HTR-8/SVneo (cell line): ENCODE data around the gene GALNT13.

ENCODE experiments used
- DNase-seq: peaks from one replicate; pipeline ENCODE4 v3.0.0; 2011; ENCODE audit warnings: low spot score, mixed read lengths; ENCODE audit not compliant: insufficient read length
- FAIRE-seq: peaks from 2 replicates; lab custom pipeline; 2011; peaks lifted over from hg19 to GRCh38; lab: Jason Lieb, UNC

The GALNT13 gene

DNA sequence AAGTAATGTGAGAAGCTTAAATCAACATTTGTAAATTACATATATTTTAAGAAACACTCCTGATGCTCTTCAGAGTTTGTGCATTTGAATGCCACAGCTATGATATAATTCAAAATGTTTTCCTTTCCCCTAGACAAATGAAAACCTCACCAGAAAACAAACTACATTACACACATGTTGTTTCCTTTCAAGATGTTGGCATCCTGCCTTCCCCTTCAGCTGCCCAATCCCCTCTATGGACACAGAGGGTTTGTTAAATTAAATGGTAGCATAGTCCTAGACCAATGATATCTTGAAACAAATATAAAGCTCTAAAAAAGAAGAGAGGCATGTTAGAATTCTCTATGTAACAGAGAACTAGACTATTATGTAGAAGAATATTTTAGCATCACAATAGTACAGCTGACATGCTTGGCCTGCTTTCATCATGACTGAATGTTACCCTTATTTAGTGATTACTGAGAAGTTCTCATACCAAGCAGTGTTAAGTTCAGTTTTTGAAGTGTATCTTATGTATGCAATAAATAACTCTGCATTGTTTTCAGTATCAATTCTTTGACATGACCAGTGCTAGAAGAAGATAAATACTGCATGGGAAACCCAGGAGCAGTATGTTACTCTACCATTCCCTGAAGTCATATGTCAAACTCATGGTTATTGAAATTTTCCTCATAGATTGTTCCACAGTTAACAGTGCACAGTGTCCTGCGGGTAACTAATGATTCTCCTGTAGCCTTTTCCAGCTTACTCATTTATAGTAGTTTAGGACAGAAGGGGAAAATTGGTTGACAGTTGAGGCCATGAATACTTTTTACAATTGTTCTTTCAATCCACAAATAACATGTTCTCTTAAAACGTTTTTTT is 510.4 kb downstream of the GALNT13 start:
- FAIRE-seq, result no peak
- no peak for DNase-seq

GRCh38 chr2:154386186-154386585 is 514.5 kb downstream of the GALNT13 start:
- FAIRE-seq, result no peak

GRCh38 chr2:154391051-154391450 is 519.3 kb downstream of the GALNT13 start:
- FAIRE-seq (no peak), DNase-seq (no peak)

More at GRCh38 chr2:154386186-154386585, 514.5 kb downstream of the GALNT13 start:
- DNase-seq, result no peak

- DNase-seq (no peak), FAIRE-seq (no peak)
These were observed 520.5 kb downstream of the GALNT13 start for GRCh38 chr2:154392256-154392655.

DNA sequence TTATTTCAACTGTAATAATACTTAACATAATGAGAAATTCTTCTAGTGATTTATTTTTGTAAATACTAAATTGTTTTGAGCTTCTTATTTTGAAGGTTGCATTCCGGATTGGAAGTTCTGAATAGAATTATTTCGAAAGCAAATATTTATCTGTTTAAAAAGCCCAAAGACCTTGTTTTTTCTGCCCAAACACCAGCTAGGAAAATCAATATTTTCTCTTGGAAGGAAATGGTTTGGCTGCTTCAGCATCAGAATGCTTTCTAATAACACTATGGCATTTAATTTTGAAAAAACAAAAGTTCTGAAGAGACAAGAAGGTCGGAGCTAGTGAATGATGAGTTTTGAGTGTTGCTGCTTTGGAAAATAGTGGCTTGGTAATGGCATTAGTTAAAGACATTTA is 522.9 kb downstream of the GALNT13 start:
- DNase-seq, result no peak
- no peak for FAIRE-seq

DNA sequence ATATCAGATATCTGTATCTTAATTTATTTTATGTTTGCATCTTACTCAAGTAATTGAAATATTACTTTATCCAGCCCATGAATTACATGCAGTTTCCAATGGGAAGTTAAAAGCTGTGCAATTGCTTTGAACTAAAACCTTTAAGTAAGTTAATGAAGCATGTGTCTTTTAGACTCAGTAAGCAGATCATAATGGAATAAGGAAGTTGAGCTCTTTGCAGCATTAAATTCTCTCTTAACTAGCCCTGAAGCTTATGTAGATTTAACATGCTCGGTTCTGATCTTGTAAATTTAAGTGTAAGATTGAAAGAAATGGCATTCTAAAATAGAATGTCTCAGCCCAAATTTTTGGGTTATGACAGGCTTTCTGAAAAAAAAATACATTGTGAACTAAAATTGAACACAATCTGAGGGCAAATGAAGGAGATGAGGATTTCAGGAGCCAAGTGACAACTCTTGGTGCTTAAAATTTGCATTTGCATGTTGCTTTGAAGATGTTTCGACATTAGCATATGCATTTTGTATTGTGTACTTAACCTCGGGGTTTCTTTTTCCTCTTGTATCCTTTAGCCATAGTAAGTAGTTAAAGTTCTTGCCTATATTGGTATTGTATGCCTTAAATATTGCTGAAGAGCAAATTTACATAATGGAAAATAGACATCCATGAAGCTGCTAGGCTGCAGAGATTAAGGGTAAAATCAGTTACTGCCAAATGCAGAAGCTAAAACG is 529.0 kb downstream of the GALNT13 start:
- FAIRE-seq, result no peak
- DNase-seq, result no peak

DNA sequence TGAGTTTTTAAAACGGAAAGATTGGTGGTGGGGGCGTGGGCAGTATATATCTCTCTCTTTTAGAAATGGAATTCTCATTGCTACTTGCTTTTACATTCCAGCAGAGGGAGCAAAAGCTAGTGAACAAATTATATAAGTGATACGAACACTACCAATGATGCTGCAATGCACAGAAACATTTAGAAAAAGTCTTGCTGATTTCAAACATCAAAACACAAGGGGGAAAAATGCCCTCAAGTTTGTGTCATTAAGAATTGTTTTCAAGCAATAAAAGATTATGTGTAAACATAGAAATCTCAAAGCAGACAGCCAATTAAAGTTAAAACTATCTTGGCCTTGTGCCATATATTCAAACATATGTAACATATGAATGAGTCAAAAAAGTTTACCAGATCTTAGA is 530.5 kb downstream of the GALNT13 start:
- FAIRE-seq, result no peak

DNA sequence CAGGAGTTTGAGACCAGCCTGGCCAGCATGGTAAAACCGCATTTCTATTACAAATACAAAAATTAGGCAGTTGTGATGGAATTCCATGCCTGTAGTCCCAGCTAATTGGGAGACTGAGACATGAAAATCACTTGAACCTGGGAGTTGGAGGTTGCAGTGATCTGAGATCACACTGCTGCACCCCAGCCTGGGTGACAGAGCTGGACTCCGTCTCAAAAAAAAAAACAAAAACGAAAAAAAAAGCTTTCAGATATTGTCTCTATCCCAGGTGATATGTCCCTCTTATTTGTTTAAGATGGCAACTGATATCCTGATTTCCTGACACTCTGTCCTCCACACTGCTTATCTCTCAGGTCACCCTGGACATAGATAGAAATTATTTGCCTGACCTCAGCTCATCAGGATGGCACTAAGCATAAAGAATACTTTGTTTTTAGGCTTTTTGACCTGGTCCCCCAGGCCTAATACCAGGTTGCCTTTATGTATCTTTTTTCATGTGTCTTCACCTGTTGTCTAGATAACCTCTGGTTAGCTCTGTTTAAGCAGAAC is 531.6 kb downstream of the GALNT13 start:
- FAIRE-seq (no peak), DNase-seq (no peak)

More for the DNA sequence above, 530.5 kb downstream of the GALNT13 start:
- peak; percentile 22 for DNase-seq

DNA sequence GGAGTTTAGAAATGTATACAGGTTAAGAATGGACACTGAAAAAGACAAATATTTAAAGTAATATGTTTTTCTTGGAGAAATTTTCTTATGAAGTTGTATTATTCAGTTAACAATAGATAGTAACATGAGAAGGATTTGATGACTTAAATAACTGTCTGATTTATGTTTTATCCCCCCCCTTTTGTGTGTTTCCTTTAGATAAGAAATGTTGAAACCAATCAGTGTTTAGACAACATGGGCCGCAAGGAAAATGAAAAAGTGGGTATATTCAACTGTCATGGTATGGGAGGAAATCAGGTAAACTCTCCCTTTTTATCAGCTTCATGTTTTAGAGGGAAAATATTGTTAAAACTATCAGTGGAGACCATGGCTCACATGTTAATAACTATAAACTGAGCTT is 537.1 kb downstream of the GALNT13 start:
- FAIRE-seq (no peak), DNase-seq (no peak)

DNA sequence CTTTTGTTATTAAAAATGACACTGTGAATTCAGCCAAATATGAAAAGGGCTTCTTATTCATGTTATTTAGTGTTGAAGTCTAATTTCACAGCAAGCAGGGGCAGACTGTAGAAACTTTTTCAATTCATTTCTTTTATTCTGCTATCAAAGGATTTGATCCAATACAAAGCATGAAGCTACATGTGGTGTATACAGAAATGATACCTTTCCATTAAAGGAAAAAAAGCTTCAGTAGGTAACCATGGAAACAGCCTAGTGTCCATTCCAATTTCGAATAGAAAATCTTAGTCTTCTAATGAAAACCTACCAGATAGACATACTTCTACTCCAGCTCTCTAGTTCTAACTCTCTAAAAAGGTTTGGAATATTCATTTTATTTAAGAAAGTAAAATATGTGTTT is 550.5 kb downstream of the GALNT13 start:
- FAIRE-seq (no peak), DNase-seq (no peak)

DNA sequence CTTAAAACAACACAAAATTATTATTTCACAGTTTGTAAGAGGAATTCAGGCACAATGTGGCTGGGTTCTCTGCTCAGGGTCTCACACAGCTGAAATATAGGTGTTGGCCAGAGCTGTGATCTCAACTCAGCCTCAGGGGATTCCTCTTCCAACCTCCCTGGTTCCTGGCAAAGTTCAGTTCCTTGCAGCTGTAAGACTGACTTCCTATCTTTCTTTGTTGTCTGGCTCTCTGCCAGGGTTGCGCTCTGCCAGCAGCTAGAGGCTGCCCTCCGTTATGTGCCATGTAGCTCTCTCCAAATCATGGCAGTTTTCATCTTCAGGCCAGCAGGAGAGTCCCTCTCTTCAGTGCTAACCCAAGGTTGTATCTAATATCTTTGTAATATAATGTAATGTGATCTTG is 554.3 kb downstream of the GALNT13 start:
- FAIRE-seq, result no peak

GRCh38 chr2:154427453-154427852 is 555.7 kb downstream of the GALNT13 start:
- no peak for FAIRE-seq
- no peak for DNase-seq

More for the DNA sequence above, 554.3 kb downstream of the GALNT13 start:
- no peak for DNase-seq

GRCh38 chr2:154428022-154428421 is 556.3 kb downstream of the GALNT13 start:
- DNase-seq (no peak), FAIRE-seq (no peak)

DNA sequence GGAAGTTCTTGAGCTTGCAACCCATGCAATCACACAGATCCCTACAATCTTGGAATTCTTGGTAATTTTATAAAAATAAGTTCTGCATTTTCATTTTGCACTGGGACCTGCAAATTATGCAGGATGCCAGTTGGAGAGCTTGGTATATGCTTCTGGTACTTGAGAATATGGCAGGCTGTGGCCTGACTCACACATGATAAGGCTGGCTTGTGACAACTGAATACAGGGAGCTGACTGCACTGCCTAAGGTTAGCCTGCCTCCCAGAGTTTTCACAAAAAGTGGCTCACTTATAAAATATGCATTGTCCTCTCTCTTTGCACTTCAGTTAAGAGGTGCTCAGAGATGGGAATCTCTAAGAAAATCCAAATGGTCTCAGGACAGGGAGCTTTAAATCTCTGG is 561.3 kb downstream of the GALNT13 start:
- DNase-seq, result no peak
- FAIRE-seq, result no peak

GRCh38 chr2:154437104-154437503 is 565.4 kb downstream of the GALNT13 start:
- DNase-seq (no peak), FAIRE-seq (no peak)

DNA sequence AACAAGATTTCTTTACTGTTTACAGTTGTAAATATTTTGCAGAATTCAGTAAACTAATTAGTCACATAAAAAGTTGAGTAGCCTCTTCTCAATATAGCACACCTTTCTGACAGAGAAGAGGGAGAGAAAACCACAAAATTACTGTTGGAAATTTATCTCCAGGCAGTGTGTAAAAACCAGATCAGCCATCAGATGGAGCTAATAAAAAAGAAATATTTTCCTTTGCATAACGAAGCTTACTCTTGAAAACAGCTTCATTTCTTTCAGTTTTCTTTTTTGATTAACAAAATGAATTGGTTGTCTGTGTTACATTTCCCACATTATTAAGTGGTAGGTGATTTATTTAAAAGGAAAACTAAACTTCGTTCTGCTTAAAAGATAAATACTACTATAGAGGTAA is 567.4 kb downstream of the GALNT13 start:
- no peak for FAIRE-seq
- no peak for DNase-seq

GRCh38 chr2:154443919-154444318 is 572.2 kb downstream of the GALNT13 start:
- DNase-seq (no peak), FAIRE-seq (no peak)

GRCh38 chr2:154446324-154446723 is 574.6 kb downstream of the GALNT13 start:
- DNase-seq, result no peak
- no peak for FAIRE-seq

DNA sequence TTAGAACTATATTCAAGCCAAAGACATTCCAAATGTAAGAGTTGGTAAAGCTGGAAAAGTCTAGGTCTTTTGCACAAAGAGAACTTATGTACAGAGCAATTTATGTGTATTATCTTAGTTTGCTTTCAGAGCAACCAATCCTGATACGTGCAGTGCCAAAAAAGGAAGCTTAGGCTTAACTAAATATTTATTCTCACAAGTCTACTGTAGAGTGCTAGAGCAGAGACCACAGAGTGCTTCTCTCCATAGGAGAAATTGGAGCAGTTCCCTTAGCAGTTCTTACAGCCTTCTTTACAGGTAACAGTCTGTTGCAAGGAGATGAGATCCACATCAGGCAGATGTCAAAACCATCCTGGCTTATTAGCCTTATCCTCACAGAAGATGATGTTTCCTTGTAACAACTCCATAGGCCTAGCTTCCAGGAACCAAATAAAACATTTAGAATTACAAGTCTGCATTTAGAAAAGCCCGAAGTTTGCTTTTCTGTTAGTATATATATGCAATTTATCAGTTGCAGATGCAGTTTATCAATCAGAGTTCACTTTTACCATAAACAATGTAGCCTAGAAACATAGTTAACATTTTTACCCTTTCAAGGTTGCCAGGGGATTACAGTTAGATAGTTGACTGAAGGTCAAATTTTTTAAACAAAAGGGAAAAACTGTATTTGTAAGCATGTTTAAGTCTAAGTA is 576.2 kb downstream of the GALNT13 start:
- DNase-seq (no peak), FAIRE-seq (no peak)

GRCh38 chr2:154449951-154450658 is 578.4 kb downstream of the GALNT13 start:
- FAIRE-seq (no peak), DNase-seq (no peak)
